GM18502 (cell line): Measurements from ENCODE around the gene P2RY8.

Source experiments
- ATAC-seq: cut with Tn5 transposase; IDR thresholded peaks from one replicate; pipeline ENCODE4 v1.9.1; 2021; ENCODE audit warnings: mild to moderate bottlenecking; ENCODE audit not compliant: unreplicated experiment, poor library complexity

Gene P2RY8

DNA sequence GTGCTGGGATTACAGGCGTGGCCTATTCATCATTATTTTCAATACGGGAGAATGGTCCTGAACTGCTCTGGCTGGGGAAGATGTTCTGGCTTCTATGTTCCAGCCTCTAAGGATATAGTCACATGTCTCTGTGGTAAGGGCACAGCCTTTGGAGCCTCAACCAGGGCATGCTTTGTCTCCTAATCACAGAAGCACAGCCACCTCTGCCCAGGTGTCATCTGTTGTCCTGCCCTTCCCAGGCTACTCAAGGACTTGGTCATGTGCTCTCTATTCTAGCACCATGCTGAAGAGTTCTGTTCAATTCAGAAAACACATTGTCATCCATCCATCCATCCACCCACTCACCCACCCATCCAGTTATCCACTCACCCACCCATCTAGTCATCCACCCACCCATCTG, 113.8 kb downstream of the P2RY8 start:
- ATAC-seq = no peak

DNA sequence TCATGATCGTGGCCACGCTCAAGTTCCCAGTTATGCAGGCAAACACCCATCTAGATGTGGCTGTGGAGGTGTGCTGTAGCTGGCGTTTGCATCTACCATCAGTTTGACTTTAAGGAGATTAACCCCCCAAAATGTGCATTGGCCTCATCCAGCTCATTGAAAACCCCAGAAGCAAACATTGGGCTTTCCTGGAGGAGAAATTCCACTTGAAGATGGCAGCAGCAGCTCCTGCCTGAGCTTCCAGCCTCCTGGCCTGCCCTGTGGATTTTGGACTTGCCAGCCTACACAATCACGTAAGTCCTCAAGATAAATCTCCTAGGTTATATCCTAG, 114.9 kb downstream of the P2RY8 start:
- ATAC-seq = no peak

DNA sequence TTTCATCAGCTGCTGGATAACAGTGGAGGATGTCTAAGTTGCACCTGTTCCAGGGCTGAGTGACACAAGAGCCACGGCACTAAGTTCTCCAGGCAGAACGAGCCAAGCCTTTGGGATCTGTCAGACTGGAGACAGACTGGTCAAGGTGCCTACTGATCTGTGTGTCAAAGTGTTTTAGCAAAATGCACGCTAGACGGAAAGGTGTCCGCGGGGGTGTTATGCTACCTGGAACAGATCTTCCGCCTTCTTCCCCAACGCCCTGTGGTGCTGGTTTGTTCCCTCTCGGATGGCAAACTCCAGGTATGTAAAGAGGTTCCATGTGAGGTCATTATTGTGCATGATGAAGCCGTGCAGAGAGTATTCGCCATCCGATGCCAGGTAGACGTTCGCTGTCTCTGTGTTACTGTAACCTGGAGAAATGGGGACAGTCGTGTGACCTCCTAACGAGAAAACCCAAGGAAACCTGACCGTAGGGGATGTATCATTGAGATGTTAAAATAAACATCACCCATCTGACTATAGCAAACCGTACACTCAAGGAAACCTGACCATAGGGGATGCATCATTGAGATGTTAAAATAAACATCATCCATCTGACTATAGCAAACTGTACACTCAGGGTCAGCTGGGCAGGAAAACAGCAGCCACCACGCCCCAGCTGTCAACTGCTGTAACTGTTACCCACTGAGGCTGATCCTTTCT, 115.4 kb downstream of the P2RY8 start:
- ATAC-seq = no peak

DNA sequence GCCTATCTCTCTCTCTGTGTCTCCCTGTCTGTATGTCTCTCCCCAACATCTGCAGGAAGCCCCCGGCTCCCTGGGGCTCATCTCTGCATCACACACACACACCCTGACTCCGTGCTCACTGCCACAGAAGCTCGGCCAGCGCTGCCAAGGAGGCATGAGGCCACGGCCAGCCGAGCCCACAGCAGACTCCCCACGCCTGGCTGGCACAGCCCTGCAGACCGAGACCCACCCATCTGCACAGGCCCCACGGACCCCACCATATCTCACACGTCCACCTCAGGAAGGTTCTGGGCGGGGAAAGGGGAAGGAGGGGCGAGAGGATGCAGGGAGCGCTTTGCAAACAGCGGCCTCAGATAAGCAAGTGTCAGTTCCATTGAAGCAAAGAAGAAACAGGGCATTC, 116.6 kb downstream of the P2RY8 start:
- no peak for ATAC-seq

DNA sequence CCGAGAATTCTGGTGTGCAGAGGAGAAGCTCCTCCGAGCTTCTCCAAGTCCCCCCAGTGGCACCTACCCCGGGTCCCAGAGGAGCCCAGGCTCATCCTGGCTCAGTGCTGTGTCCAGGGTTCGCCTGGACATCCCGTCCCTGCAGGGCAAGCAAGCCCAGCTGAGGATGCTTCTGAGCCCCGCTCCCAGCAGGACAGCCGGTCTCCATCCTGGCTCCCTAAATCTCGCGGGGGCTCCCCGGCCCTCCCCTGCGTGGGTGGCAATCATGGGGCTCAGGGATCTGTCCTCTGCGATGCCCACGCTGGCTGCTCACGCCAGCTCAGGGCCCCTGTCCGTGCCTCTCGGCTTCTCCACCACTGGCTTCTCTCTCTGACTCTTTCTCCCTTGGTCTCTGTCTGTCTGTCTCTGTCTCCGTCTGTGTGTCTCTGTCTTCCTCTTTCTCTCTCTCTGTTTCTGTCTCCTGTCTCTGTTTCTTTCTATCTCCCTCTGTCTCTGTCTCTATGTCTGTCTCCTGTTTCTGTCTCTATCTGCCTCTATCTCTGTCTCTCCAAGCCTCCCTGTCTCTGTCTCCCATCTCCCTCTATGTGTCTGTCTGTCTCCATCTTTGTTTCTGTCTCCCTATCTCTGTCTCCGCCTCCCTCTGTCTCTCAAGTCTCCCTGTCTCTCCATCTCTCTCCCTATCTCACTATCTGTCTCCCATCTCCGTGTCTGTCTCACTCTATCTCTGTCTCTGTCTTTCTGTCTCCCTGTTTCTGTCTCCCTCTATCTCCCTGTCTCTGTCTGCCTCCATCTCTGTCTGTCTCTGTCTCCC, 117.2 kb downstream of the P2RY8 start:
- ATAC-seq = no peak

DNA sequence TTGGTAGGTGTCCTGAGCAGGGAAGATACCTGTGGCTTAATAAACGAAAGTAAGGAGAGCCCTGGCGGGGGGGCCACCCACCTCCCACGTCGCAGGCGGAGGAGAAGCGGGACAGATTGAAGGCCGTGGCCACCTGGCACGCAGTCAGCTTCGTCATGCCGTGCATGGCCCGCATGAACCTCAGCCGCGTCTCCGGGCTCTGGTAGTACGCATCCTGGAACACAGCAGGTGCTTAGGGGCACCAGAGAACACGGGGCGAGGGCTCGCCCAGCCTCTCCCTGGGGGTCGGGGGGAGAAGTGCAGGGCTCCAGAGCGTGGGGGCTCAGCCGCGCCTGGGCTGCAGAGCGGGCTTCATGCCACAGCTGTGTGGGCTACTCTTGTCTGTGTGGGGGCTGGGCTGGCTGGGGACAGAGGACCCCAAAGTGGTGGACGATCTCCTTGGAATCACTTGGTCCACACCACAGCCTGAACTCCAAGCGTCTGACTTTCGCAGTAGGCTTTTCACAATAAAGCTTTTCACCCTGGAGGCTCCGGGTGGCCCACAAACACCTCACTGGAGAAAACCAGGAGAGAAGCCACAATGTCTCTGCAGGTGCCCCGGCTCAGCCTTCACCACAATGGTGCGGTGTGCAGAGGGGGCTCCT, 118.0 kb downstream of the P2RY8 start:
- no peak for ATAC-seq

DNA sequence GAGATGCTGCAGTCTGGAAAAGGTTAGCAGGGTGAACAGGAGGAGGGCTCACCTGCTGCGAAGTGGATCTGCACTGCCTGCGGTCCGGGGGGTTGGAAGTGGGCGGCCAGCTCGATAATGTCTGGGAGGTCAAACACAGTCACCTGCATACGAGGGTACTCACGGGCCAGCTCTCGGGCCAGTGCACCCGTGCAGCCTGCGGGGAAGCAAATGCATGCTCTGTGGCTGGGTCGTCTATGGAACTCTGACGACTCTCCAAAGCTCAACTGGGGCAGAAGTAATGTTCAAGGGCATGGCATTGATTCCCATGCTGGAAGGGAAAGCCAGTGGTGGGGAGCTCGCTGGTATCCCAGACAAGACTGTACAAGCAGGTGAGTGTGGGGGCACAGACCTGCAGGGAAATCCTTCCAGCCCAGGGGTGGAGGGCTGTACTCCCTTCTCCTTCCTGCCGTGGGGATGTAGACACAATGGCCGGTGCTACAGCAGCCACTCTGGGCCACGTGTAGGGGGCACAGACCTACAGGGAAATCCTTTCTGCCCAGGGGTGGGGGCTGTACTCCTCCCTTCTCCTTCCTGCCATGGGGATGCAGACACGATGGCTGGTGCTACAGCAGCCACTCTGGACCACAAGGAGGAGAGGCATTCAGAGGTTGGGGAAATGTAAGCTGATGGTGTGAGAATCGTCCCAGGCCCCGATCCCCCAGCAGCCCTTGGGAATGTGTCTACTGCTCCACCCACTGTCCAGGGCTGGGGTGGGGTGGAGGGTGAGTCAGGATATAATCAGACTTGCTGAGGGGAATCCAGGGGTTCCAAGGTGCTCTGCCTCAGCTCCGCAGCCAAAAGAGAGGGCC, 118.8 kb downstream of the P2RY8 start:
- ATAC-seq = no peak

DNA sequence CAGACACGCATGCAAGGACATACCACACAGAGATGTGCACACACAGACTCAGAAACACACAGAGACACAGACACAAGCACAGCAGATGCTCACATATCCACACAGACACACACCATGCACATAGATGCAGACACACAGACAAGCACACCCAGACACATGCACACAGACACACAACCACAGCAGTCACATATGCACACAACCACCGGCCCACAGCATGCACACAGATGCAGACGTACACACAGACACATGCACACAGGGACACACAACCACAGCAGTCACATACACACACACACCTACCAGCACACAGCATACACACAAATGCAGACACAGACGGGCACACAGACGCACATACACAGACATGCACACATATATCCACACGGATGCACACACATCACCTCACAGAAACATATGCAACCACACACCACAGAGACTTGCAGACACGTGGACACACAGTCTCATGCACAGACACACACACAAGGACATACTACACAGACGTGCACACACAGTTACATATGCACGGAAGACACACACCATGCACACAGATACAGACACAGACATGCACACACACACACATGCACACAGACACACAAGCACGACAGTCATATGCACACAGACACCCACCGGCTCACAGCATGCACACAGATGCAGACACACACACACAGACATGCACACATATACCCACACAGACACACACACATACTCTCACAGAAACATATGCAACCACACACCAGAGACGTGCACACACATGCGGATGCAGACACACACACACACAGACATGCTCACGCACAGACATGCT, 119.8 kb downstream of the P2RY8 start:
- ATAC-seq = no peak

DNA sequence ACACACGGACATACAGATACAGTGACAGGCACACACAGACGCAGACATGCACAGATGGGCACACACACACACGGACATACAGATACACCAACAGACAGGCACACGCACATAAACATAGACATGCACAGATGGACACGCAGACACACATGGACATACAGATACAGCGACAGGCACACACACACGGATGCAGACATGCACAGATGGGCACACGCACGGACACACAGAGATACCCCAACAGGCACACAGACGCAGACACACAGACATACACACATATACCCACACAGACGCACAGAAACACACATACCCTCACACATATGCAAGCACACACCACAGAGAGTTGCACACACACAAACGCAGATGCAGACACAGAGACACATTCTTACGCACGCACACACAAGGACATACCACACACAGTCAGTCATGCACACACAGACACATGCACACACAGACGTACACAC, 120.6 kb downstream of the P2RY8 start:
- no peak for ATAC-seq
